Forelimb muscle (tissue), 1 donor: ENCODE measurements around the gene DOP1A. TPM values are rescaled to one million over a fixed set of nuclear protein-coding genes. Genes with fewer than 3 reads are reported as not detected.

Source experiments
- DNase-seq: peaks from one replicate; pipeline ENCODE4 v3.0.0-alpha.2; 2013; ENCODE audit warnings: low read depth
- polyA plus RNA-seq: library from polyadenylated mRNA; unstranded; fragments of 120-200 nt; gene quantifications from one replicate; pipeline ENCODE4 v1.2.1, GENCODE V29; 2013; ENCODE audit not compliant: insufficient read length

Gene DOP1A, protein sequence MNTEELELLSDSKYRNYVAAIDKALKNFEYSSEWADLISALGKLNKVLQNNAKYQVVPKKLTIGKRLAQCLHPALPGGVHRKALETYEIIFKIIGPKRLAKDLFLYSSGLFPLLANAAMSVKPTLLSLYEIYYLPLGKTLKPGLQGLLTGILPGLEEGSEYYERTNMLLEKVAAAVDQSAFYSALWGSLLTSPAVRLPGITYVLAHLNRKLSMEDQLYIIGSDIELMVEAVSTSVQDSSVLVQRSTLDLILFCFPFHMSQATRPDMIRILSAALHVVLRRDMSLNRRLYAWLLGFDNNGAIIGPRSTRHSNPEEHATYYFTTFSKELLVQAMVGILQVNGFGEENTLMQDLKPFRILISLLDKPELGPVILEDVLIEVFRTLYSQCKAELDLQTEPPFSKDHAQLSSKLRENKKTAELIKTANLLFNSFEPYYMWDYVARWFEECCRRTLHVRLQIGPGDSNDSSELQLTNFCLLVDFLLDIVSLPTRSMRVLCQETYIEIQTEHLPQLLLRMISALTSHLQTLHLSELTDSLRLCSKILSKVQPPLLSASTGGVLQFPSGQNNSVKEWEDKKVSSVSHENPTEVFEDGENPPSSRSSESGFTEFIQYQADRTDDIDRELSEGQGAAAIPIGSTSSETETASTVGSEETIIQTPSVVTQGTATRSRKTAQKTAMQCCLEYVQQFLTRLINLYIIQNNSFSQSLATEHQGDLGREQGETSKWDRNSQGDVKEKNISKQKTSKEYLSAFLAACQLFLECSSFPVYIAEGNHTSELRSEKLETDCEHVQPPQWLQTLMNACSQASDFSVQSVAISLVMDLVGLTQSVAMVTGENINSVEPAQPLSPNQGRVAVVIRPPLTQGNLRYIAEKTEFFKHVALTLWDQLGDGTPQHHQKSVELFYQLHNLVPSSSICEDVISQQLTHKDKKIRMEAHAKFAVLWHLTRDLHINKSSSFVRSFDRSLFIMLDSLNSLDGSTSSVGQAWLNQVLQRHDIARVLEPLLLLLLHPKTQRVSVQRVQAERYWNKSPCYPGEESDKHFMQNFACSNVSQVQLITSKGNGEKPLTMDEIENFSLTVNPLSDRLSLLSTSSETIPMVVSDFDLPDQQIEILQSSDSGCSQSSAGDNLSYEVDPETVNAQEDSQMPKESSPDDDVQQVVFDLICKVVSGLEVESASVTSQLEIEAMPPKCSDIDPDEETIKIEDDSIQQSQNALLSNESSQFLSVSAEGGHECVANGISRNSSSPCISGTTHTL (N-terminal part only)
- 12.9 TPM for polyA plus RNA-seq

DNA sequence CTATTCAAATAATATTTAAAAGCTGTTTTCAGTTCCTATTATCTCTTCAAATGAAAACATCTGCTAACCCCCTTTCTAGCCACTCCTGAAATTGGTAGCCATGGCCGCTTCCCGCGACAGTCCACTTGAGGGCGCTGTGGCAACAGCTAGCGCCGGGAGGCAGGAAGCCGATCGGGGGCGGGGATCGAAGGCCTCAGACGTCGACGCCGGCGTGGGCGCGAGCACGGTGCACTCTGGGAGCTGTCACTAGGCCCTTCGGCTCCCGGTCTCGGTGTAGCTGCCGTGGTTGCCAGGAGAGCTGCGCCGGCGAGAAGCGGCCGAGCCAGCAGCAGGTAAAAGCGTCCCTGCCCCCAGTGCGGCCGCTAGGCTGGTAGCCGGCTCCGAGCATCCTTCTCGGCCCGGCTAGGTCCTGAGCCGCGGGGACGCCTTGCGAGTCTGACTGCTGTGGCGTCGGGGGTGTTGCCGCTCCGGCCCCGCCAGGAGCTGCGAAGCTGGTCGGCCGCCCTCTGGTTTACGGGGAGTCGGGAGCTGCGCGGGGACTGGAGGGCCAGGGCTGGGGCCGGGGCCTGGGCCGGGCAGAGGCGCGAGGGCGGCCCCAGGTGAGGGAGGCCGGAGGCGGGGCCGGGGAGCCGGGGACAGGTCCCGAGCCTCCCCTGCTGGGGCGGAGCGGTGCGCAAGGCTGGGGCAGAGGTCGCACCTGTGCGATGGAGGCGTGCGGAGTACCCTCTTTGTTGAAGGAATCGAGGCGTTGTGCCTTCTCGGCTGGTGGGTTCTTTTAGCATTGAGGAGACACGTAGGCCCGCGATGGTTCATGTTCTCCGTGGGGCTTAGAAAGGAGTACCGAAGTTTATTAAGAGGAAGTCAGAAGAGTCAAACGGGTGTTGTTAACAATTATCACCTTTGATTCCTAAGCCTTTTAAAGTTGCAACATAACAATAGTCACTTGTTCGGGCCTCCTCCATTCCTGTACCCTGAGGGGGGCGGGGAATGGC lies at the start of gene DOP1A:
Gene DOP1A, plus strand, starts transcription at position 224 of the 992 bp plus-strand sequence. CDS start 29,307 bp downstream, outside the sequence.
- peak; percentile 83 for DNase-seq

DNA sequence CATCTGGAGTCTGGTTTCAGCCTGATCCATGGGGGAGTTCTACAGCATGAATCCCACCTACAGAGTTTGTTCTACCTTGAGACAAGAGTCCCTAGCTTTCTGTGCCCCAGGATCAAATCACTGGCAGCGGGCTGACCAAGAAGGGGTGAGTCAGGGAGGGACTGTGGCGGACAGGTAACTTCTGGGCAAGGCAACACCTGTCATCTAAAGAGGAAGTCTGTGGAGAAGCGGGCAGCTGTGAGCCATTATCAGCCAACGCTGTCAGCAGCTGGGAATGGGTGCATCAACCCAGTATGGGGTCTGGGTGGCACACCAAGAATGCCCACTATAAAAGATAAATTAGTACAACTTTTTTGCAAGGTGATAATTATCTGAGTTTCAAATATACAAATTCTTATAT lies 47.7 kb upstream of the DOP1A start:
- no peak for DNase-seq

DNA sequence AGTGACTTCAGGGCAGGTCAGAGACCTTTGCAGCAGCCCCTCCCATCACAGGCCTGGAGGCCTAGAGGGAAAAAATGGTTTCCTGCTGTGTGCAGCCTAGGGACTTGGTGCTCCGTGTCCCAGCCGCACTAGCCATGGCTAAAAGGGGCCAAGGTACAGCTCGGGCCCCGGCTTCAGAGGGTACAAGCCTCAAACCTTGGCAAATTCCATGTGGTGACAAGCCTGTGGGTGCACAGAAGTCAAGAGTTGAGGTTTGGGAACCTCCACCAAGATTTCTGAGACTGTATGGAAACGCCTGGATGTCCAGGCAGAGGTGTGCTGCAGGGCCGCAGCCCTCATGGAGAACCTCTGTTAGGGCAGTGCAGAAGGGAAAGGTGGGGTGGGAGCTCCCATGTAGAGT lies 35.8 kb upstream of the DOP1A start:
- no peak for DNase-seq

DNA sequence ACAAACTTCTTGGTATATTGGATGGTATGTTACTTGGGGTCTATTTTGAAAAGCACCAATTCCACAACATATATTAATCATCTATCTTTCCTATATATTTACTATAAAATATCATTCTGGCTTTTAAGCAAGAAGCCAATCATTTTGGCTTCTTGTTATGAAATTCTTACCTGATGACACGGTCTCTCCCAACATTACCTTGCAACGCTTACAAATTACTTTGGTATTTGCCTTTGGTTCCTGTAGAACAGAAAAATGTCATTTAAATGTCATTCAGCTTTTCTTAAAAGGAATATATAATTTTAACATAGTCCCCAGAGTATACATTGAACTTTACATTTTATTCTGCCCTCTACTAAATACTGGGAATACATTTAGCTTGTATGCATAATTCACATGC lies 29.2 kb upstream of the DOP1A start:
- no peak for DNase-seq

DNA sequence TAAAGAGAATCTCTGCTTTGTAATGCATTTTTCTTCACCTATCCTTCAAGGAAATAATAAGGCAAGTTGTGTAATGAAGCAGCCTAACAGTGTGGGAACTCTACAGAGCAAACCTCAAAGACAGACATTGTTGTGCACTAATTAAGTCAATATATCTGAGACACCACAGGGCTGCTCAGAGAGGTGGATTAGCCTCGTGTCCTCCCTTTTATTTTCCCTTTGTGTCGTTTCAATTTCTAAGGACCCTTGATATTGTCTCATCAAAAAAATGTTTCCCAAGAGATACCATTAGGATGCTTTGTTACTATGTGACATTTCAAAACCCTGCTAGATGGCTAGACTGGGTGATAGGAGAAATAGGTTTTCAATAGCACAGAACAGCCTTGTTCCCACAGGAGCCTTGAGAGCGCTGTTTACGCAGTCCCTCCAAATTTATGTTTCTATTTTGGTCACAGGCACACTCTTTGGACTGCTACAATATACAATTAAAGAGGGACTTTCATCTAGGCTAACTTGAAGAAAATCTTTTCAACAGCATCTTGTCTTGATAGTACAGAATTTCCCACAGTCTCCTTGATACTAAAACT lies 24.9 kb upstream of the DOP1A start:
- no peak for DNase-seq

DNA sequence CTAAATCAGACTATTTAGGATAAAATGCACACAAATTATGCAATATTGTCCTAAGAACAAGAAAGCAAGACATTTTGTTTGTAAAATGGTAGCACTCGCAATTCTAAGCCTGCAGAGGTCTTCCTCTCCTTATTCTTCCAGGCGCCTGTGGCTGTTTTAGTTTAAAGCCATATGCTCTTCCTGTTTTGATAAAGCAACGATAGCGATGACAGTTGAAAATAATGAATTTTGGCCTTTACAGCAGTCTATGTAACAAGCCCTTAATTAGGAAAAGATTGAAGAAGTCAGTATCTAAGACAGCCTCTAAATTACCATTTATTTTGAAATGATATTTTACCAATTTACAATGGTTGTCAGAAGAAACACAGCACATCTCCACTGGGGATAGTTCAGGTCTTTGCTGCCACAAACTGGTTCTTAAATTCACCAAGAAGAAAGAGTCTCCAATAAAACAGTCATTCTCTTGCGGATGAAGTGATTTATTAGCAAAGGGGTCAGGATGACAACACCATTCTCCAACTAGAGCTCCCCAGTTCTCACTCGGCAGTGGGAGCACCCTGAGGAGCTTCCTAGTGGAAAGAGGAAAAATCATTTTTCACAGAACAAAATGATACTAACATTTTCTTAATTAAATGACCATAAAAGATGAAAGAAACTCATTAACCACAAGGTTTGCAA lies 23.2 kb upstream of the DOP1A start:
- DNase-seq, result no peak

DNA sequence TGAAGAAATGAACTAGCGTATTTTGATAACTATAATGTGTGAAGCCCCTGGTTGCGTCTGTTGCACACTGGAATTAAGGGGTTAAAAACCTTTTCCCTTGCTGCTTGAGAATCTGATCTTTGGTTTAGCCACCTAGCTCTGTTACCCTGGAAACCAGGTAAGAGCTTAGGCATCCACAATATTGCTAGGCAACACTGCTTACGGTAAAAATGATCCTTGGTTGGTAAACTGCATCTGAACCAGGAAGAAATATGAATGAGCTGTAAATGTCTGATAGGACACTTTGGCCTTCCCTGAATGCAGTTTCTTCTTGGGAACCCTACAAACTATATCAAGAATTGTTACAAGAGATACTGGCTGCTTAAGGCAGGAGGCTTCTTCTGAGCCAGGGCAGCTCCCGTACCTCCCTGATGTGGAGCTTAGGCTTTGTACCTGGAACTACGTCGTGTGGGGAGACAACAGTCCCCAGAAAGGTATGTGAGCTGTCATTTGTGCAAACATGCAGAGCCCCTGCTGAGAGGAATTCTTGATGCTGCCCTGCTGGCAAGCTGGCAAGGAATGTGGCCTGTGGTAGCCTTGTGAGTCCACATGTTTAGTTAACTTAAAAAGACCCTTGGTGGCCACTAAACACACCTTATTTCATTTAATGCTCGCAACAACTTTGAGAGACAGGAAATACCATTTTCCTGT lies 20.3 kb upstream of the DOP1A start:
- DNase-seq, result no peak

DNA sequence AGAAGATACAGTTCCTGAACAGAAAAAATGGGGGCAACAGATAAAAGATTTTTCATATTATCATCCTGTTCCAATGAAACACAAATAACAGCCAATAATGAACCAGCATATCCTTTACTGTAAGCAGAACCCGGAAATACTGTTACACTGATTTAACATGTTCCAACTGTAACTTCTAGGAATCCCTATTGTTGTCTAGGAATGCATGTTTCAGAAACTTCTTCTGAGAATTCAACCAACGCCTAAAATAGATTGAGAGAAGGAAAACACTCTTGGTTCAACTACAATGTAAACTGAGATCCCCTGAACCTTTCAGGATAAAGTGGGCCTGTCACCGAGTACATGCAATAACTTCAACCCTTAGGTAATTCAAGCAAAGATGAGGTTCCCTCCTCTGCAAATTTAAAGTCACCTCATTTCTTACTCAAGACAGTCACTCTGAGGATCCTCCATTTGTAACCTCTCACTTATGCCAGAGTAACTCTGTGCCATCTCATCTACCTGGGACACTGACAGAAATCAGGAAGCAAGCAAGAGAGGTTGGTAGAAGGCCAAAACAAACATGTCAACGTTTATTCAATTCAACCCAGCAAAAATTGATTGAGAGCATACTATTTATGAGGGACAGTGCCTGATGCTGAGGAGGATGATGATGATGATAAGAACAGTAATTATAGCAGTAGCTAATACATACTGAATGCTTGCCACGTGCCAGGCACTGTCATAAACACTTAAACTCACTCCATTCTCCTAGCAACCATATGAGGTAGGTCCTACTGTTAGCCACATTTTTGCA lies 15.9 kb upstream of the DOP1A start:
- DNase-seq, result no peak

DNA sequence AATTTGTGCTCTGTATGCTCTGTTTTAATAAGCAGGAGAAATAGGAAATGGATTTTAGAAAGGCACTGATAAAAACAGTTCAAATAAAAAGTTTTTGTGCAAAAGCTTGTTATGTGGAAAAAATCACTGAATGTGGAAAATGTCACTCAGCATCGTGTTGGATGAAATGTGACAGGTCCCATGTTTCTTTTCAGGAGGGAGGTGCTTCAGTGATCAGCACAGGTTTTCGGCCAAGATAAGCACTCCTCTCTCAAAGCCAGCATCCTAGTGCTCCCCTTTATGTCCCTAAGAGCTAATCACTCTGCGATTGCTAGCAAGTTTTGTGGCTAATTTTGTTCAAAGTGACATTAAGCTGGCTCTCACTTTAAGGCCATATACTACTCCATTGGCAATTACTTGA lies 13.8 kb upstream of the DOP1A start:
- no peak for DNase-seq

DNA sequence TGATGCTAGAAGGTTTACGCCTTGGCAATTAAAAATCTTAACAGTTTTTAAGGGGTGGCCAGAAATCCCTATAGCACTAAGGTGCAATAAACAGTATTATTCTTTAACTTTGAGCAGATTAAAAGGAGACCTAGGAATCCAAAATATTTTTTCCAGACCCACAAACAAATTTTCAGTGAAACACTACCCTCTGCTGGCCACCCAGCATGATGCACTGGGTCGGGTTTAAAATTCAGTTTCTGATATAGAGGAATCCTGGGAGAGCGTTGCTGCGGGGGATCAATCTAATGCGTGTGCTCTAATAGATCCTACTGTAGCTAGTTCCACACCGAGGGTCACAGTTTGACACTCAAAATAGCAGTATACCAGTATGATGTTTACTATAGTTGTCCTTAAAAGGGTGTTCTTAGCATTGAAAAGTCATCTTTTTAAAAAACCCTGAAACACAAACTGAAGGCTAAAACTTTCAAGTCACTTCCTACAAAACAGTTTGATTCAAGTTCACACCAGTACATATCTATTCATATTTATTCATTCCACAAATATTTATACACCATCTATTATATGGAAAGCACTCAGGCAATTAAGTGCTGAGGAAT lies 12.0 kb upstream of the DOP1A start:
- DNase-seq, result no peak

DNA sequence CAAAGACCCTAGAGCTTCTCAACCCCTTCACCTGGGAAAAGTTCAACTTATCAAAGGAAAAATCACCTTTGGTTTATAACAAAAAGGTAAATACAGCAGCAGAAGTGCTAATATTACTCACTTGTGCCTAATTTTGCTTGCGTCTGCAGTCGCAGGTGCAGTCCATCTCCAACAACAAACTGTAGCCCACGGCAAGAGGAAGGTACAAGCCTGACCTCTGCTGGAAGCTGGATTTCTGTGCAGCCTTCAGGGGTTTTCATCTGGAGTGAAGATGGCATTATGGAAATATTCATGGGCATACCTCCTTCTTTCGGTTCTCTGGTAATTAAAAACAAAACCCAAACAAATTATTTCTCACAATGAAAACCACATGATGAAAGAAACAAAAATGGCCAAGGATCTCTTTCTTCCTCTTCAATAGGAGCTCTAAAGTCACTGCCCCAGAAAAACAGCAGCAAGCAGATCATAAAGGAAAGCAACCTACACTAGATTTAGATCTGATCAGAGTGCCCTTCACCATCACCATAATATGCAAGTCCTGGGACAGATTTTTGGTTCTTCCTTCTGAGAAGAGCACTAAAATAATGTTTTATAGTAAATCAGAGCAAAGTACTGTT lies 9.7 kb upstream of the DOP1A start:
- no peak for DNase-seq

DNA sequence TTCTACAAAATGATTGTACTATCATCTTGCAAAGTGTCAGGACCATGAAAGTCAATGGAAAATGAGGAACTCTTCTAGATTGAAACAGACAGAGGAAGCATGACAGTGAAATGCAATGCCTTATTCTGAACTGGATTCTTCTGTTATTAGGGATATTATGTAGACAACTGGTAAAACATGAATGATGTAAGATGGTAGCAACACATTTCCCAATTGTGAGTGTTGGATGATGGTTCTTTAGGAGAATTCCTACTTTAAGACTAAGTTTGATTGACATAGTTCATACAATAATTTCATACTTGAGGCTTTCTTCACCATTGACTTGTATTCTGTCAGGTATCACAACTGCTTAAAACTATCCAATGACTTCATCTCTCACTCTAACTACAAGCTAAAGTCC lies 6.3 kb upstream of the DOP1A start:
- DNase-seq, result no peak

DNA sequence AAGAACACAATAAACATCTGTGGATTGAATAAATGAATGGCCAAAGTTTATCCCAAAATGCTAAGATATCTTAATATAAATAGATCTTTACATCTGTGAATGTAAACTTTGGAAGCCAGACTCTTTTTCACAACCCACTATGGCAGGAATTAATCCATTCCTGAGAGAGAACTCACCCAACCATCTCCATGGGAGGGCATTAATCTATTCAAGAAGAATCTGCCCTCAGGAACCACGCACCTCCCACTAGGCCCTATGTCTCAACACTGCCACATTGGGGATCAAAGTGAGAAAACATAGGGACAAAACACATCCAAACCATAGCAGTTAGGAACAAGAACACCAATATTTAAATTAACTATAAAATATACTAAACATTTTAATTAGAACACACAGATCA lies 5.2 kb upstream of the DOP1A start:
- no peak for DNase-seq

DNA sequence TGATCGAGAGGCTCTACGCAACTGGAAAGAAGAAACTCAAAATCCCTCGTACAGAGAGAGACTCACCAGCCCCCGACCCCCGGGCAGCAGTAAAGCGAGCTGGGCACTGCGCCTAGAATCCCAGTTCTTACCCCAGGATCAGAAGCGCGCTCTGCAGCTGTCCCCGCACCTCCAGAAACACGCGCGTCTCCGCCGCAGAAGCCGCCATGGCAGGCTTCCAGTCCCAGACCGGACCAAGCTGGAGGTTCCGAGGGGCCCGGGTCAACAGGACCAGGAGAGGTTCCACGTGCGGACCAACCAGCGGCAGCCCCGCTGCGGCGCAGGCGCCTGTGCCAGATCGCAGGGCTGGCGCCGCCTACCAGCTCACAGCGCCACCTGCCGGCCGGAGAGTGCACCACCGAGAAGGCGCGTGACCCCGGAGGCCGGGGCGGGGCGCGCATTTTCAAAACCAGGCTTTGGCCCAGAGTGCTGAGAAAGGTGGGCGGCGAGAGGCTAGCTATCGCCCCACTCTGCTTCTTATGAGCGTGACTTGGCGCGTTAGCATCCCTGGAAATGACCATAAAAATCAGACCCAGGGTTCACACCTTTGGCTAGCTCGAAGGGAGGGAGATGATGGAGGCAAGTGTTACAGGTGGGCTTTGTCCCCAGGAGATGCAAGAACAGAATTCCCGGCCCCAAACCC lies 1.8 kb upstream of the DOP1A start, which contains the start of gene UBE3D:
Gene UBE3D, minus strand, starts transcription at position 331 of the 682 bp plus-strand sequence. Its CDS starts 123 bp downstream, at position 208.
- peak; percentile 49 for DNase-seq

DNA sequence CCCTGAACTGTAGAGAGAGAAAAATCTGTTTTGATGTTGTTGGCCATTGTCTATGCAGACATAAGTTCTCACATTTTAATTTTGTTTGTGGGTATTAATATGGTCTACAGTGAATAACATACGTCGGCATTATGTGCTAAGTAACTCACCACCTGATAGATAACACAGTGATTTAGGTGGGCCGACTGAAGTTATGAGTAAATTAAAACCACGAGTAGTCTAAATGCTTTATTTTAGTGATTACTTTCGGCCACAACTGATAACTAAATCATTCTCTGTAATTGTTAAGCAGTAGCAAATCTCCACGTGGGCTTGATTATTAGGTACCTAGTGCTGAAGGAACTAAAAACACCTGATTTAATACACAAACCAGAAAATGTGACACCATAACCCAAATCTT lies 1.1 kb downstream of the DOP1A start:
- DNase-seq, result no peak

DNA sequence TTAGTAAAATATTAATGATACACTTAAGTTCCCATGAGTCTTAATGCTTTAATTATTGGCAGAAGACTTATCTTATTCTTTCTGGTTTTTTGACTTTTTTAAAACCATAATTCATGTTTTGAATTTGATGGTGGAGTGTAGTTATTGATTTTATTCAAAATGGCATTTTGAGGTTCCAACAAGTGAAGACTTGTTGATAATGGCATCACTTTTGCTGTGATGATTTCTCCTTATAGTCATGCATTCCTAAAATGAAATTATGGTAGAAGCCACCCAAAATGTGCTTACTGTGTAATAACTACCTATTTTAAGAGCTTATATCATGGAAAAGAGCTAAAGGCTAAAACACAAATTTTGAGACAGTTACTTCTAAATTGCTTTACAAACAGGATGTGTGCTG lies 2.2 kb downstream of the DOP1A start:
- no peak for DNase-seq

DNA sequence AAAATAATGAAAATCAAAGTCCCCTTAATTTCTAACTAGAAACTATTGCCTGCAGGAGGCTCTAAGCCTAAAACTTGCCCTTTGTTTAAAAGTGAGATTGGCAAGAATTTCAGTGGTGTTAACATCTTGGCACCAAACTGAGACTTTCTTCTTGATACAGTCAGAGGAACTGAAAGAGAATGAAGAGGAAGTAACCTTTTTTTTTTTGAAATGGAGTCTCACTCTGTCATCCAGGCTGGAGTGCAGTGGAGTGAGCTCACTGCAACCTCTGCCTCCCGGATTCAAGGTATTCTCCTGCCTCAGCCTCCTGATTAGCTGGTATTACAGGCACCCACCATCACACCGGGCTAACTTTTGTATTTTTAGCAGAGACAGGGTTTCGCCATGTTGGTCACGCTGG lies 3.6 kb downstream of the DOP1A start:
- no peak for DNase-seq
